ENCODE measurements around the gene DENND4B.

Gene DENND4B

GRCh38 chr1:153960206-153960605, 13.7 kb upstream of the DENND4B start:
- H3K4me1 ChIP-seq (ENCODE audit: control insufficient read depth, insufficient read depth, low read length) = peaks cover 26% of the 10 kb centered on the region
- WGBS, 2 experiments = 95% methylated on average over 11 of the region's 11 CpGs

DNA sequence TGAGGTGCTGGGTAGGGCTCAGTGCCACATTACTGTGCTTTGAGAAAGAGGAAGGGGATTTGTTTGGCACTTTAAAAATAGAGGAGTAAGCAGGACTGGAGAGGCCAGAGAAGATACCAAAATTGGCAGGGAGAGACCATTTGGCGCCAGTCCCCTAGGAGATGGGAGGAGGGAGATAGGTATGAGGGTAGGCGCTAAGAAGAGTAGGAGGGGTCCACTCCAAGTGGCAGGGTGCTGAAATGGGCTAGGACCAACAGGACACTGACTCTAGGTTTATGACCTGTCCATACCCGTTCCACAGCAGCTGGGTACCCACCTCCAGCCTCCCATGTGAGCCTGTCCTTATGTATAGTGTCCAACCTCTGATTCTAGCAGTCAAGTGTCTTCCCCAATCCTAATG, 12.9 kb upstream of the DENND4B start:
- Histone ChIP-seq H3K36me3 (ENCODE audit: control insufficient read depth, insufficient read depth, low read length) (peaks cover 17% of the 10 kb centered on the region), H3K9me3 (ENCODE audit: control insufficient read depth, low read length) (no peaks in the 10 kb centered on the region), H3K4me3 (ENCODE audit: insufficient read depth, low read depth, low read length) (no peak overlapping the region), H3K4me1 (ENCODE audit: control insufficient read depth, insufficient read depth, low read length) (peaks cover 26% of the 10 kb centered on the region), H3K27me3 (ENCODE audit: control insufficient read depth, insufficient read depth, low read length, poor library complexity, severe bottlenecking) (no peaks in the 10 kb centered on the region), H3K27ac (ENCODE audit: insufficient read depth, low read depth, low read length, poor library complexity, severe bottlenecking) (peak overlapping the region; percentile 73)
- 87 to 88% methylated on average over 3 of the region's 3 CpGs for WGBS, 2 experiments

More at GRCh38 chr1:153960206-153960605, 13.7 kb upstream of the DENND4B start:
- peaks cover 17% of the 10 kb centered on the region for H3K36me3 ChIP-seq (ENCODE audit: control insufficient read depth, insufficient read depth, low read length)
- H3K27me3 ChIP-seq (ENCODE audit: control insufficient read depth, insufficient read depth, low read length, poor library complexity, severe bottlenecking) = no peaks in the 10 kb centered on the region
- H3K27ac ChIP-seq (ENCODE audit: insufficient read depth, low read depth, low read length, poor library complexity, severe bottlenecking) = no peak overlapping the region
- H3K9me3 ChIP-seq (ENCODE audit: control insufficient read depth, low read length) = no peaks in the 10 kb centered on the region
- H3K4me3 ChIP-seq (ENCODE audit: insufficient read depth, low read depth, low read length) = no peak overlapping the region

- Histone ChIP-seq H3K9me3 (ENCODE audit: control insufficient read depth, low read length) (no peaks in the 10 kb centered on the region), H3K27me3 (ENCODE audit: control insufficient read depth, insufficient read depth, low read length, poor library complexity, severe bottlenecking) (no peaks in the 10 kb centered on the region), H3K4me3 (ENCODE audit: insufficient read depth, low read depth, low read length) (no peak overlapping the region), H3K36me3 (ENCODE audit: control insufficient read depth, insufficient read depth, low read length) (peaks cover 17% of the 10 kb centered on the region), H3K4me1 (ENCODE audit: control insufficient read depth, insufficient read depth, low read length) (peaks cover 26% of the 10 kb centered on the region), H3K27ac (ENCODE audit: insufficient read depth, low read depth, low read length, poor library complexity, severe bottlenecking) (peak overlapping the region; percentile 73)
- WGBS, 2 experiments = 50 to 55% methylated on average over 4 of the region's 4 CpGs
Observed at GRCh38 chr1:153958961-153959260, 12.4 kb upstream of the DENND4B start.

DNA sequence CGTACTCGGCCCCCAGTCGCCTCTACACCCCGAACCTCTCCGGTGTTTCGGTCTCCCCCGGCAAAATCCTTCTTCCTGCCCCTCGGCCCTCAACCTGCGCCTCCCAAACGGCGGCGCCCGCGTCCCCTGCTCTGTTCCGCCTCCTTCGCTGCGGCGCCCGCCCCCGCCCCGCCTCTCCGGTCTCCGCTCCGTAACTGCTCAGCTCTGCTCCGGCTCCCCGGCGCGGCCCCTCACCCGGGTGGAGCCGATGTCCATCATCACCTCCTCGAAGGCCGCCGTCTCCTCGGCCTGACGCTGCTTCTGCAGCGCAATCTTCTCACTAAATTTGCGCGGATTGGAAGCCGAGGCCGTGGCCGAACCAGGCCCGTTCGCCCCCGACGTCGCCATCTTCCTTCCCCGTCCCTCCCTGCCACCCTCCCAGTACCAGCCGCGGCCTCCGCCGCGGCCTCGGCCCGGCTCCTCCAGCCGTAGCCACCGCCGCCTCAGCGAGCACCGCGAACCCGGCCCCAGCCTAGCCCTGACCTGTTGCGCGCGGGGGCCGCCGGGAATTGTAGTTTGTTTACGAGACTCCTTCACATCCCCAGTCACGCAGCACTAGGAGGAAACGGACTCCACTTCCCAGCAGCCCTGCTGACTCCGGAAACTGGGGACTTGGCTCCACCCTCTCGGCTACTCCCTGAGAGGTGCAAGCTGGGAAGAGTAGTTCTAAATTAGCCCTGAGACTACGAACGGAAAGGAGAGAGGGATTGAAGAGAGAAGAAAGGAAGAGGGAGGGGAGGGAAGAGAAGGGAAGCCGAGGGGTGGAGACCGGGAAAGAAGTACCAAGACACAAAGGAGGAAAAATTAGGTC, 11.8 kb upstream of the DENND4B start, which contains the start of gene CRTC2:
CRTC2 (minus strand) TSS at position 502 of the 850 bp plus-strand sequence; CDS start at position 387, 115 bp downstream.
- peak within 1 kb of the TSS; percentile 73 for H3K27ac ChIP-seq (ENCODE audit: insufficient read depth, low read depth, low read length, poor library complexity, severe bottlenecking)
- H3K4me1 ChIP-seq (ENCODE audit: control insufficient read depth, insufficient read depth, low read length) = peaks cover 26% of the 10 kb centered on the region
- peak within 1 kb of the TSS; percentile 84 for H3K4me3 ChIP-seq (ENCODE audit: insufficient read depth, low read depth, low read length)
- H3K9me3 ChIP-seq (ENCODE audit: control insufficient read depth, low read length) = no peaks in the 10 kb centered on the region
- H3K27me3 ChIP-seq (ENCODE audit: control insufficient read depth, insufficient read depth, low read length, poor library complexity, severe bottlenecking) = no peaks in the 10 kb centered on the region
- H3K36me3 ChIP-seq (ENCODE audit: control insufficient read depth, insufficient read depth, low read length) = peaks cover 20% of the 10 kb centered on the region
- 0% methylated on average over 74 of the region's 75 CpGs for WGBS, 2 experiments

DNA sequence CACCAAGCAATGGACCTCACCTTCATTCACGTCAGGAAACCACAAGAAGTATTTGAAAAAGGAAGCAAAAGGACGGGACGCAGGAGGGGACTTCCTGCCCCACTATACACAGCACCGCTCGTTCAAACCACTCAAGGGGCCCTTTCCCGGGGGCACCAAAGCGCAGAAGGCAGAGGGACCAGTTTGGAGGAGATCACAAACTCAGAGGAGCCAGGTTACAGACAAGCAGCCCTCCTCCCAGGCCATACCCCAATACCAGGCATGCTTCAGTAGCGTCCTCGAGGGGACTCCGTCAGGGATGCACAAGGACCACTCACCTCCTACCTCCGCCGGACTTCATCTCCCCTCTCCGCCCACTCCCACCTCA, 11.2 kb upstream of the DENND4B start:
- WGBS, 2 experiments = 0% methylated on average over 13 of the region's 13 CpGs
- Histone ChIP-seq H3K27ac (ENCODE audit: insufficient read depth, low read depth, low read length, poor library complexity, severe bottlenecking) (peak overlapping the region; percentile 53), H3K36me3 (ENCODE audit: control insufficient read depth, insufficient read depth, low read length) (peaks cover 20% of the 10 kb centered on the region), H3K9me3 (ENCODE audit: control insufficient read depth, low read length) (no peaks in the 10 kb centered on the region), H3K4me1 (ENCODE audit: control insufficient read depth, insufficient read depth, low read length) (peaks cover 26% of the 10 kb centered on the region), H3K4me3 (ENCODE audit: insufficient read depth, low read depth, low read length) (peak overlapping the region; percentile 84), H3K27me3 (ENCODE audit: control insufficient read depth, insufficient read depth, low read length, poor library complexity, severe bottlenecking) (no peaks in the 10 kb centered on the region)

DNA sequence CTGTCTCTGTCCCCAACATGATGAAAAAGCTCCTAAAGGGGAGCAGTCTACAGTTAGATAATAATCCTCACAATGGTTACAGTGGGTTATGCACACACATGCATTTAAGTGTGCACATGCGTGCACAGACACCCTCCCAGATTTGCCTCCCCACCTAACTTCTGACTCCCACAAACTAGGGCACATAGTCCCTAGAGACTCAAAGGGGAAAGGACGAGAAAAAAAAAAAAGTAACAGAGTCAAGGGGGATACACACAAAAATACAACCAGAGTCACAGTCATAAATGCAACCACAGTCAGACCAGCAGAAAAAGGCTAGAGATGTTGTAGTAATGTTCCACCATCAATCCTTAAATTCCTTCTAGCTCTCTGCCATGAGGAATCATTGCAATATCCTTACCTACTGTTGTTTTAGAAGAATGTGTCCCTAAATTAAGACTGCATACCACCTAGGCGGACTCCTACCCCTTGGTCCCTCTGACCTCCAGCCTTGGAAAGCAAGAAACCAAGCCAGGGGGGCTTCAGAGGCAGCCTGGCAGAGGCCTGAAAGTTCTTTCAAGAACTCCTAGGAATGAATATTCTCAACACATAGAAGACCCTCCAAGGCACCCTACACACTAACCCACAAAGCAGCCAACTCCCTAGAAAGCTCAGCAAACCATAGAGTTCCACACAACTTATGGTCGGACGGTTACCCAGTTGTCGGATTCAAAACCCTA, 10.6 kb upstream of the DENND4B start:
- Histone ChIP-seq H3K27me3 (ENCODE audit: control insufficient read depth, insufficient read depth, low read length, poor library complexity, severe bottlenecking) (no peaks in the 10 kb centered on the region), H3K4me3 (ENCODE audit: insufficient read depth, low read depth, low read length) (peak overlapping the region; percentile 84), H3K27ac (ENCODE audit: insufficient read depth, low read depth, low read length, poor library complexity, severe bottlenecking) (no peak overlapping the region), H3K4me1 (ENCODE audit: control insufficient read depth, insufficient read depth, low read length) (peaks cover 26% of the 10 kb centered on the region), H3K9me3 (ENCODE audit: control insufficient read depth, low read length) (no peaks in the 10 kb centered on the region), H3K36me3 (ENCODE audit: control insufficient read depth, insufficient read depth, low read length) (peaks cover 22% of the 10 kb centered on the region)
- 42 to 47% methylated on average over 6 of the region's 6 CpGs for WGBS, 2 experiments

- Histone ChIP-seq H3K36me3 (ENCODE audit: control insufficient read depth, insufficient read depth, low read length) (peaks cover 17% of the 10 kb centered on the region), H3K9me3 (ENCODE audit: control insufficient read depth, low read length) (no peaks in the 10 kb centered on the region), H3K27me3 (ENCODE audit: control insufficient read depth, insufficient read depth, low read length, poor library complexity, severe bottlenecking) (no peaks in the 10 kb centered on the region), H3K27ac (ENCODE audit: insufficient read depth, low read depth, low read length, poor library complexity, severe bottlenecking) (no peak overlapping the region), H3K4me1 (ENCODE audit: control insufficient read depth, insufficient read depth, low read length) (peaks cover 18% of the 10 kb centered on the region), H3K4me3 (ENCODE audit: insufficient read depth, low read depth, low read length) (no peak overlapping the region)
- WGBS, 2 experiments = 95 to 97% methylated on average over 10 of the region's 10 CpGs
Observed at GRCh38 chr1:153954826-153955225, 8.3 kb upstream of the DENND4B start.

GRCh38 chr1:153953859-153954365, 7.4 kb upstream of the DENND4B start:
- whole genome bisulfite sequencing, 2 experiments = 96 to 97% methylated on average over 4 of the region's 4 CpGs
- Histone ChIP-seq H3K4me1 (ENCODE audit: control insufficient read depth, insufficient read depth, low read length) (peaks cover 14% of the 10 kb centered on the region), H3K36me3 (ENCODE audit: control insufficient read depth, insufficient read depth, low read length) (peaks cover 17% of the 10 kb centered on the region), H3K9me3 (ENCODE audit: control insufficient read depth, low read length) (no peaks in the 10 kb centered on the region), H3K27me3 (ENCODE audit: control insufficient read depth, insufficient read depth, low read length, poor library complexity, severe bottlenecking) (no peaks in the 10 kb centered on the region), H3K4me3 (ENCODE audit: insufficient read depth, low read depth, low read length) (no peak overlapping the region), H3K27ac (ENCODE audit: insufficient read depth, low read depth, low read length, poor library complexity, severe bottlenecking) (no peak overlapping the region)

GRCh38 chr1:153951801-153952200, 5.3 kb upstream of the DENND4B start:
- no peaks in the 10 kb centered on the region for H3K9me3 ChIP-seq (ENCODE audit: control insufficient read depth, low read length)
- H3K4me1 ChIP-seq (ENCODE audit: control insufficient read depth, insufficient read depth, low read length) = peaks cover 4% of the 10 kb centered on the region
- H3K36me3 ChIP-seq (ENCODE audit: control insufficient read depth, insufficient read depth, low read length) = peaks cover 21% of the 10 kb centered on the region
- no peak overlapping the region for H3K4me3 ChIP-seq (ENCODE audit: insufficient read depth, low read depth, low read length)
- 94 to 95% methylated on average over 2 of the region's 2 CpGs for WGBS, 2 experiments
- no peaks in the 10 kb centered on the region for H3K27me3 ChIP-seq (ENCODE audit: control insufficient read depth, insufficient read depth, low read length, poor library complexity, severe bottlenecking)
- no peak overlapping the region for H3K27ac ChIP-seq (ENCODE audit: insufficient read depth, low read depth, low read length, poor library complexity, severe bottlenecking)

- H3K27ac ChIP-seq (ENCODE audit: insufficient read depth, low read depth, low read length, poor library complexity, severe bottlenecking) = no peak overlapping the region
- WGBS, 2 experiments = 96 to 97% methylated on average over 11 of the region's 11 CpGs
- no peaks in the 10 kb centered on the region for H3K4me1 ChIP-seq (ENCODE audit: control insufficient read depth, insufficient read depth, low read length)
- no peaks in the 10 kb centered on the region for H3K9me3 ChIP-seq (ENCODE audit: control insufficient read depth, low read length)
- H3K36me3 ChIP-seq (ENCODE audit: control insufficient read depth, insufficient read depth, low read length) = peaks cover 21% of the 10 kb centered on the region
- H3K27me3 ChIP-seq (ENCODE audit: control insufficient read depth, insufficient read depth, low read length, poor library complexity, severe bottlenecking) = no peaks in the 10 kb centered on the region
- H3K4me3 ChIP-seq (ENCODE audit: insufficient read depth, low read depth, low read length) = no peak overlapping the region
Observed at GRCh38 chr1:153951183-153951582, 4.7 kb upstream of the DENND4B start.

Measured in ectodermal cell (in vitro differentiated cells).